Spleen (tissue), 13 donors: ENCODE data around the gene SERBP1. TPM values are rescaled to one million over a fixed set of nuclear protein-coding genes. Genes with fewer than 3 reads are reported as not detected.

Experiments
- DNase-seq: peaks from one replicate; pipeline ENCODE4 v3.0.0-alpha.2; 2020
- H3K27ac ChIP-seq, 8 donors: fragments of 200-600 bp; sonication (generic) in 7 of 8; 1 replicate in 4 of 8; 2 replicates in 4 of 8; pipeline versions ENCODE4 v1.5.0 to v1.8.0; 2016 to 2021; ENCODE audit warnings: inconsistent platforms in 4 of 8, mild to moderate bottlenecking in 4 of 8, moderate library complexity in 1 of 8
- H3K27me3 ChIP-seq, 7 donors: fragments of 200-600 bp; sonication (generic) in 6 of 7; replicated peaks in 1 of 7; 1 replicate in 4 of 7; 2 replicates in 3 of 7; pipeline versions ENCODE4 v1.5.0 to v1.8.0; 2016 to 2021; ENCODE audit warnings: inconsistent platforms in 3 of 7, mild to moderate bottlenecking in 1 of 7
- H3K36me3 ChIP-seq, 6 donors: fragments of 200-600 bp; sonication (generic) in 5 of 6; 1 replicate in 4 of 6; 2 replicates in 2 of 6; pipeline versions ENCODE4 v1.5.0 to v1.8.0; 2016 to 2021; ENCODE audit warnings: inconsistent platforms in 2 of 6
- H3K4me1 ChIP-seq, 6 donors: fragments of 200-600 bp; sonication (generic) in 5 of 6; 1 replicate in 3 of 6; 2 replicates in 3 of 6; pipeline versions ENCODE4 v1.5.0 to v1.8.0; 2016 to 2021; ENCODE audit warnings: inconsistent platforms in 3 of 6
- H3K4me3 ChIP-seq, 8 donors: fragments of 200-600 bp; sonication (generic) in 7 of 8; 1 replicate in 4 of 8; 2 replicates in 4 of 8; pipeline versions ENCODE4 v1.5.0 to v1.8.0; 2016 to 2021; ENCODE audit warnings: inconsistent platforms in 4 of 8, mild to moderate bottlenecking in 4 of 8, moderate library complexity in 2 of 8
- H3K9me3 ChIP-seq, 8 donors: fragments of 200-600 bp; sonication (generic) in 7 of 8; 1 replicate in 4 of 8; 2 replicates in 4 of 8; pipeline versions ENCODE4 v1.5.0 to v1.8.0; 2016 to 2021; ENCODE audit warnings: inconsistent platforms in 4 of 8
- POLR2A ChIP-seq, 3 donors: fragments of 450-650 bp; IDR thresholded peaks; one replicate each; pipeline ENCODE4 v1.5.1; 2017; ENCODE audit warnings: antibody characterized with exemption in 3 of 3, mild to moderate bottlenecking in 1 of 3
- POLR2AphosphoS5 ChIP-seq, 3 donors: sonication (generic); formaldehyde crosslinking; IDR thresholded peaks; one replicate each; pipeline ENCODE4 v1.5.1; 2017; ENCODE audit warnings: antibody characterized with exemption in 3 of 3
- WGBS, 5 donors: extraction: QIAGEN DNeasy Blood & Tissue Kit in 3 of 5; methylation state at CpG; one replicate each; pipeline versions ENCODE4 v1.1.5 to v1.1.7; 2013 to 2018; 5-methylcytosine and 5-hydroxymethylcytosine counted together
- intact Hi-C: fragments of 100-400 bp; cut with DNase I; formaldehyde crosslinking; loops from one replicate; pipeline ENCODE4 v1.15.0; 2023; ENCODE audit warnings: low total_unique reads
- long read RNA-seq, 2 donors: transcript quantifications; one replicate each; lab custom pipeline, GENCODE V29; 2026
- polyA plus RNA-seq, 3 donors: library from polyadenylated mRNA; stranded (reverse); fragments of 200-250 nt; gene quantifications; one replicate each; pipeline ENCODE4 v1.2.1, GENCODE V29; 2013
- total RNA-seq, 7 donors: library from RNA; depleted of rRNA in 3 of 7; stranded (reverse); fragments of >200 nt in 3 of 7; fragmentation: NEBNext Ultra II Directional in 4 of 7; extraction: Animal tissue kit (Norgen Biotek cat#: 25700) in 4 of 7; gene quantifications; one replicate each; pipeline versions ENCODE4 v1.1.0 to v1.2.1, GENCODE V29; 2016 to 2021
- TF ChIP-seq, protein P1 (sequence below), 11 experiments: fragments of 200-600 bp in 7 of 11; fragments of 450-650 bp in 4 of 11; sonication (generic) in 4 of 11; IDR thresholded peaks in 8 of 11; conservative IDR thresholded peaks in 3 of 11; 1 replicate in 7 of 11; 2 replicates in 4 of 11; pipeline versions ENCODE4 v1.4.0 to v1.8.0; 2016 to 2021; ENCODE audit warnings: antibody characterized with exemption in 11 of 11, inconsistent platforms in 4 of 11, mild to moderate bottlenecking in 1 of 11
- donor health status: healthy with polysubstance abuse.
- donor health status: DM: no; HTN: no; CAD: no; lungs with moderate emphysema.
- donor health status: DM: no; HTN: no; CAD: no.
- donor health status: Bipolar disorder and iron deficiency.
- donor health status: healthy.
- donor health status: DM: no; HTN: no; CAD: no.
- donor health status: DM: yes; HTN: yes; CAD: no.

The SERBP1 gene
- total RNA-seq (100 to 1,000 TPM; 119 to 200 (median 142) TPM), polyA plus RNA-seq (100 to 1,000 TPM in 2 of 3 donors, 10 to 100 TPM in 1; 82.9 to 112 (median 112) TPM)
- long read RNA-seq, donor 1, full-length matches to known transcripts, result 105 of 233 reads
- long read RNA-seq, donor 1, partial matches to known transcripts, result 128 of 233 reads
- long read RNA-seq, donor 1, other reads (novel, unspliced or antisense), result 0 of 233 reads
- long read RNA-seq, donor 2, full-length matches to known transcripts, result 92 of 202 reads
- long read RNA-seq, donor 2, partial matches to known transcripts, result 110 of 202 reads
- long read RNA-seq, donor 2, other reads (novel, unspliced or antisense), result 0 of 202 reads

- H3K4me3 ChIP-seq, result peak within 1 kb of the TSS; percentile 60 to 98 (median 82)
- H3K36me3 ChIP-seq, result peaks cover 3 to 9% (median 6%) of the 10 kb centered on the region in 6 donors
- H3K27me3 ChIP-seq, result no peaks in the 10 kb centered on the region
- DNase-seq, result peak; percentile 99
- intact Hi-C loops, result no loop called here
- TF ChIP-seq POLR2A (IDR thresholded peaks at IDR 0.05), result peak in 2 of 3 donors; percentile 15 to 19
- TF ChIP-seq, protein P1, sequence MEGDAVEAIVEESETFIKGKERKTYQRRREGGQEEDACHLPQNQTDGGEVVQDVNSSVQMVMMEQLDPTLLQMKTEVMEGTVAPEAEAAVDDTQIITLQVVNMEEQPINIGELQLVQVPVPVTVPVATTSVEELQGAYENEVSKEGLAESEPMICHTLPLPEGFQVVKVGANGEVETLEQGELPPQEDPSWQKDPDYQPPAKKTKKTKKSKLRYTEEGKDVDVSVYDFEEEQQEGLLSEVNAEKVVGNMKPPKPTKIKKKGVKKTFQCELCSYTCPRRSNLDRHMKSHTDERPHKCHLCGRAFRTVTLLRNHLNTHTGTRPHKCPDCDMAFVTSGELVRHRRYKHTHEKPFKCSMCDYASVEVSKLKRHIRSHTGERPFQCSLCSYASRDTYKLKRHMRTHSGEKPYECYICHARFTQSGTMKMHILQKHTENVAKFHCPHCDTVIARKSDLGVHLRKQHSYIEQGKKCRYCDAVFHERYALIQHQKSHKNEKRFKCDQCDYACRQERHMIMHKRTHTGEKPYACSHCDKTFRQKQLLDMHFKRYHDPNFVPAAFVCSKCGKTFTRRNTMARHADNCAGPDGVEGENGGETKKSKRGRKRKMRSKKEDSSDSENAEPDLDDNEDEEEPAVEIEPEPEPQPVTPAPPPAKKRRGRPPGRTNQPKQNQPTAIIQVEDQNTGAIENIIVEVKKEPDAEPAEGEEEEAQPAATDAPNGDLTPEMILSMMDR (IDR thresholded peaks at IDR 0.05 in 8 of 11, conservative IDR thresholded peaks at IDR 0.05 in 3 of 11), result peak in 1 of 11 experiments; percentile 14
- TF ChIP-seq POLR2AphosphoS5 (IDR thresholded peaks at IDR 0.05), result peak; percentile 91 to 96 (median 91)
- no peaks in the 10 kb centered on the region for H3K9me3 ChIP-seq
- H3K4me1 ChIP-seq, result peaks cover 22 to 67% (median 52%) of the 10 kb centered on the region in 6 donors
- peak within 1 kb of the TSS; percentile 89 to 97 (median 94) for H3K27ac ChIP-seq
- WGBS, 5 donors, result 0% methylated on average over 34 to 62 of the region's 62 CpGs
Observed at GRCh38 chr1:67430358-67431155, at the start of gene SERBP1. Gene SERBP1, minus strand, starts transcription at chr1:67430402. Its CDS starts 102 bp downstream, at chr1:67430300.

DNA sequence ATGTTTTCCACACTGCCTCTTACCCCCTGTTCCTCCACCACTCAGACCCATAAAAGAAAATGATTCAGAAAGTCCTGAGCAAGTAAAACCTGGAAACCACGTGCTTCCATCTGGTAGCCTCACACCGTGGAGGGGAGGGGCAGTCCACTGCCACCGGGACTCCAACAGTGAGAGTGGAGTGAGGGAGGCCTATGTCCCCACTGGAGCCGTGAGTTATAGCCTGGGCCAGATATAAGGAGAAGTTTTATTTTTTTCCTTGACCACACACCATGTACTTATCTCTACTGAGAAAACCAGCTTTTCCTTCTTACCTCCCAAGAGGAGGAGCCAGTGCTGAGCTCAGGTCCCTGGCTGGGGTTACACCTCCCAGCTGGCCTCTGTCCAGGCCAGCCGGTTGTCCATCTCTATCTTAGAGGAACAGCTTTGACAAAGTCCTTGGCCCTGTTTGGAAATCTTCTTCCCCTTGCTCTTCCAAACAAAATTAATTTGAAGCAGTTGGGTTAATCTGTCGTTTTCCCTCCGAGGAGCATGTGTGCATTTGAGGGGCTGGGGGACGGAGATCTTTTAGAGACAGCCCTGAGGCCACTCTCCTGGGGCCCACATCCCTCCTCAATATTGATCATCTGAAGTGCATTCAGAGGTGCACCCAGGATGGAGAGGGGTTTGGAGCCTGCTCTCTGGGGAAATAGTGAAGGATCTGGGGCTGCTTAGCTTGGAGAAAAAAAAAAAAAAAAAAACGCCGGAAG, 49.1 kb upstream of the SERBP1 start:
- TF ChIP-seq POLR2A (IDR thresholded peaks at IDR 0.05) (no peak), POLR2AphosphoS5 (IDR thresholded peaks at IDR 0.05) (no peak)
- TF ChIP-seq, protein P1 (IDR thresholded peaks at IDR 0.05 in 8 of 11, conservative IDR thresholded peaks at IDR 0.05 in 3 of 11), result no peak
- WGBS, 5 donors, result 34 to 42% (median 41%) methylated on average over 10 of the region's 10 CpGs
- Histone ChIP-seq H3K27me3 (peaks cover 0 to 9% (median 0%) of the 10 kb centered on the region in 7 donors), H3K4me1 (no peaks in the 10 kb centered on the region), H3K9me3 (no peaks in the 10 kb centered on the region), H3K4me3 (no peak overlapping the region), H3K36me3 (no peaks in the 10 kb centered on the region), H3K27ac (no peak overlapping the region)
- intact Hi-C loops, result no loop called here
- DNase-seq, result no peak

- Histone ChIP-seq H3K27ac (no peak overlapping the region), H3K9me3 (no peaks in the 10 kb centered on the region), H3K4me1 (no peaks in the 10 kb centered on the region), H3K4me3 (no peak overlapping the region), H3K27me3 (peaks cover 0 to 10% (median 0%) of the 10 kb centered on the region in 7 donors), H3K36me3 (no peaks in the 10 kb centered on the region)
- TF ChIP-seq POLR2A (IDR thresholded peaks at IDR 0.05) (no peak), POLR2AphosphoS5 (IDR thresholded peaks at IDR 0.05) (no peak)
- TF ChIP-seq, protein P1 (IDR thresholded peaks at IDR 0.05 in 8 of 11, conservative IDR thresholded peaks at IDR 0.05 in 3 of 11), result no peak
- 61 to 85% (median 81%) methylated on average over 5 of the region's 5 CpGs for WGBS, 5 donors
- intact Hi-C loops, result no loop called here
- DNase-seq, result no peak
Observed at GRCh38 chr1:67476906-67477305, 46.7 kb upstream of the SERBP1 start.
